Osteoblast (primary cell): ENCODE measurements around the gene RSAD2. TPM values are rescaled to one million over a fixed set of nuclear protein-coding genes. Genes with fewer than 3 reads are reported as not detected.

Experiments used
- DNase-seq: peaks from one replicate; pipeline ENCODE4 v3.0.0; 2011; ENCODE audit warnings: low spot score, mixed read lengths; ENCODE audit not compliant: insufficient read length; ENCODE audit errors: missing footprints
- H2AFZ ChIP-seq: 2 replicates; pipeline ENCODE4 v1.6.0; 2011; ENCODE audit warnings: mild to moderate bottlenecking, low read length
- H3K27ac ChIP-seq: 2 replicates; pipeline ENCODE4 v1.5.1; 2011; ENCODE audit warnings: mild to moderate bottlenecking, low read depth, low read length, moderate library complexity
- H3K27me3 ChIP-seq: 2 replicates; pipeline ENCODE4 v1.6.0; 2012; ENCODE audit warnings: mild to moderate bottlenecking, control low read depth, inconsistent platforms, low read length, moderate library complexity; ENCODE audit not compliant: insufficient read depth
- H3K36me3 ChIP-seq: 2 replicates; pipeline ENCODE4 v1.5.1; 2011; ENCODE audit warnings: mild to moderate bottlenecking, low read length, control low read depth, moderate library complexity; ENCODE audit not compliant: insufficient read depth
- H3K4me1 ChIP-seq: 2 replicates; pipeline ENCODE4 v1.5.1; 2011; ENCODE audit warnings: mild to moderate bottlenecking, low read length, control low read depth, moderate library complexity; ENCODE audit not compliant: insufficient read depth
- H3K4me2 ChIP-seq: 2 replicates; pipeline ENCODE4 v1.6.0; 2011; ENCODE audit warnings: mild to moderate bottlenecking, low read length; ENCODE audit not compliant: insufficient read depth
- H3K4me3 ChIP-seq: fragments of 200-600 bp; sonication (generic); 3 replicates; pipeline ENCODE4 v1.5.1; 2012; ENCODE audit warnings: mild to moderate bottlenecking, low read length, inconsistent platforms; ENCODE audit not compliant: insufficient read depth
- H3K79me2 ChIP-seq: 2 replicates; pipeline ENCODE4 v1.6.0; 2012; ENCODE audit warnings: mild to moderate bottlenecking, low read length, control low read depth, inconsistent platforms; ENCODE audit not compliant: insufficient read depth
- H3K9me3 ChIP-seq: 2 replicates; pipeline ENCODE4 v1.5.1; 2011; ENCODE audit warnings: low read depth, low read length, control low read depth
- H4K20me1 ChIP-seq: 2 replicates; pipeline ENCODE4 v1.6.0; 2012; ENCODE audit warnings: mild to moderate bottlenecking, low read length, control low read depth; ENCODE audit not compliant: insufficient read depth
- CTCF ChIP-seq: IDR thresholded peaks from 2 replicates; pipeline ENCODE4 v1.5.1; 2011; ENCODE audit warnings: mild to moderate bottlenecking, low read depth, low read length, moderate library complexity; ENCODE audit errors: extremely low read depth
- total RNA-seq: library from RNA; depleted of rRNA; stranded (reverse); fragments of >200 nt; gene quantifications from 2 replicates; pipeline ENCODE4 v1.2.3, GENCODE V29; 2012

The RSAD2 gene
- total RNA-seq, 1 donor, result 0.72 TPM

- no peak overlapping the region for H2AFZ ChIP-seq
- H3K36me3 ChIP-seq, result no peaks in the 10 kb centered on the region
- DNase-seq, result no peak
- H4K20me1 ChIP-seq, result no peaks in the 10 kb centered on the region
- no peak overlapping the region for H3K27ac ChIP-seq
- H3K79me2 ChIP-seq, result no peaks in the 10 kb centered on the region
- no peak overlapping the region for H3K4me2 ChIP-seq
- no peak for TF ChIP-seq CTCF
- no peaks in the 10 kb centered on the region for H3K9me3 ChIP-seq
- H3K4me1 ChIP-seq, result peaks cover under 1% of the 10 kb centered on the region
- H3K4me3 ChIP-seq, result no peak overlapping the region
- H3K27me3 ChIP-seq, result peaks cover 15% of the 10 kb centered on the region
These were observed 63.9 kb downstream of the RSAD2 start for GRCh38 chr2:6941299-6942046.

GRCh38 chr2:6942848-6943247, 65.3 kb downstream of the RSAD2 start:
- H3K9me3 ChIP-seq, result no peaks in the 10 kb centered on the region
- peaks cover 5% of the 10 kb centered on the region for H3K4me1 ChIP-seq
- no peak overlapping the region for H3K4me2 ChIP-seq
- DNase-seq, result no peak
- no peaks in the 10 kb centered on the region for H3K36me3 ChIP-seq
- no peak for TF ChIP-seq CTCF
- H2AFZ ChIP-seq, result no peak overlapping the region
- no peak overlapping the region for H3K4me3 ChIP-seq
- no peak overlapping the region for H3K27ac ChIP-seq
- H4K20me1 ChIP-seq, result no peaks in the 10 kb centered on the region
- no peaks in the 10 kb centered on the region for H3K79me2 ChIP-seq
- H3K27me3 ChIP-seq, result peaks cover 18% of the 10 kb centered on the region

- H3K4me1 ChIP-seq, result peaks cover 5% of the 10 kb centered on the region
- TF ChIP-seq CTCF, result no peak
- peaks cover 22% of the 10 kb centered on the region for H3K27me3 ChIP-seq
- no peaks in the 10 kb centered on the region for H3K9me3 ChIP-seq
- no peaks in the 10 kb centered on the region for H4K20me1 ChIP-seq
- DNase-seq, result no peak
- H2AFZ ChIP-seq, result no peak overlapping the region
- H3K4me3 ChIP-seq, result no peak overlapping the region
- H3K4me2 ChIP-seq, result no peak overlapping the region
- no peaks in the 10 kb centered on the region for H3K36me3 ChIP-seq
- H3K79me2 ChIP-seq, result no peaks in the 10 kb centered on the region
- H3K27ac ChIP-seq, result no peak overlapping the region
These were observed 65.9 kb downstream of the RSAD2 start for GRCh38 chr2:6943523-6943922.

GRCh38 chr2:6943971-6944370, 66.4 kb downstream of the RSAD2 start:
- H3K27me3 ChIP-seq, result peaks cover 24% of the 10 kb centered on the region
- no peak for TF ChIP-seq CTCF
- H3K9me3 ChIP-seq, result no peaks in the 10 kb centered on the region
- no peaks in the 10 kb centered on the region for H3K36me3 ChIP-seq
- DNase-seq, result no peak
- peaks cover 5% of the 10 kb centered on the region for H3K4me1 ChIP-seq
- H4K20me1 ChIP-seq, result no peaks in the 10 kb centered on the region
- no peaks in the 10 kb centered on the region for H3K79me2 ChIP-seq
- no peak overlapping the region for H3K4me2 ChIP-seq
- no peak overlapping the region for H3K4me3 ChIP-seq
- no peak overlapping the region for H3K27ac ChIP-seq
- no peak overlapping the region for H2AFZ ChIP-seq
